Mammary epithelial cell (primary cell): Measurements from ENCODE around the gene PROK2.

Source experiments
- CTCF ChIP-seq, 2 donors: IDR thresholded peaks in 1 of 2; conservative IDR thresholded peaks in 1 of 2; 2 replicates each; pipeline ENCODE4 v1.5.1; 2011 to 2012; ENCODE audit warnings: inconsistent platforms in 2 of 2, low read length in 2 of 2, mild to moderate bottlenecking in 2 of 2, control low read depth in 1 of 2, low read depth in 1 of 2; ENCODE audit not compliant: insufficient read depth in 1 of 2; ENCODE audit errors: extremely low read depth in 1 of 2
- EZH2 ChIP-seq: IDR thresholded peaks from 2 replicates; pipeline ENCODE4 v1.6.1; 2012; ENCODE audit warnings: low read length, inconsistent platforms, borderline replicate concordance

- TF ChIP-seq CTCF (conservative IDR thresholded peaks at IDR 0.05 in 1 of 2, IDR thresholded peaks at IDR 0.05 in 1 of 2; ENCODE audit: extremely low read depth in 1 of 2, insufficient read depth in 1 of 2, low read depth in 1 of 2, low read length in 2 of 2) = no peak
- TF ChIP-seq EZH2 = no peak
Observed at GRCh38 chr3:71816767-71817156, 31.8 kb upstream of the PROK2 start.
